ENCODE measurements around the gene WDR55. TPM values are rescaled to one million over a fixed set of nuclear protein-coding genes. Genes with fewer than 3 reads are reported as not detected.

Gene WDR55
- total and polyA plus RNA-seq, 2 of the 8 experiments (the other 6 are each of a cell fraction or from before 2014, with no cell fraction given) = 15.3 to 22.7 TPM

DNA sequence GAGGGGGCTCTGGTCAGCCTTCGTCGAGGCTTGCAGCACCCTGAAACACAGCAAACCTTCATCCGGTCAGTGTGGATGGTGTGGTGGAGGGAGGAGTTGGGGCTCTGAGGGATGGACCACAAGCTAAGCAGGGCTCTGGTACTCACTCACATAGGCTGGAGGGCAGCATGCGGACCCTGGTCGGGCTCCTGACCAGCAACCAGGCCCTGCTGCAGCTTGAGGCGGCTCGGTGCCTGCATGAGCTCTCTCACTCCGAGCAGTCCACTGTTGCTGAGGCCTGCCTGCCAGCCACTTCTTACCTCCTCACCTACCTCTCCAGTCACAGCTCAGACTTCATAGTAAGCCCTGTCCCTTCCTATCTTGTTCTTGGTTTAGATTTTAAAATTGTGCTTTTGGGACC, 23.0 kb upstream of the WDR55 start:
- Histone ChIP-seq H3K14ac (ENCODE audit: insufficient read length) (no peak overlapping the region), H2BK20ac (ENCODE audit: low read length) (no peak overlapping the region), H2AFZ (ENCODE audit: low read length) (no peak overlapping the region), H3K79me2 (ENCODE audit: control insufficient read depth in 1 of 2, insufficient read depth in 2 of 2, low read length in 2 of 2) (peaks cover under 1 to 15% of the 10 kb centered on the region in 2 experiments; a peak in 3 of 4 replicates), H3K4ac (replicated peaks; ENCODE audit: insufficient read length, low read depth, low read length) (no peak overlapping the region), H3K27ac (ENCODE audit: low read depth, low read length) (no peak overlapping the region), H2BK120ac (replicated peaks; ENCODE audit: low read depth, low read length) (no peak overlapping the region), H3K9ac (replicated peaks in 1 of 4; ENCODE audit: extremely low read depth in 1 of 4, low read depth in 3 of 4, low read length in 3 of 4) (no peak overlapping the region), H3K27me3 (replicated peaks in 1 of 4; ENCODE audit: control insufficient read depth in 3 of 4, extremely low read depth in 1 of 4, insufficient read depth in 3 of 4, low read length in 3 of 4) (no peaks in the 10 kb centered on the region), H2BK12ac (ENCODE audit: low read depth, low read length) (no peak overlapping the region), H4K91ac (replicated peaks; ENCODE audit: insufficient read length, low read length) (no peak overlapping the region), H3K56ac (replicated peaks; ENCODE audit: insufficient read length, low read depth, low read length) (no peak overlapping the region), H4K20me1 (replicated peaks in 1 of 2; ENCODE audit: control insufficient read depth in 1 of 2, insufficient read depth in 2 of 2, low read length in 2 of 2) (peaks cover 0 to 3% of the 10 kb centered on the region in 2 experiments), H2BK5ac (ENCODE audit: low read depth, low read length) (no peak overlapping the region), H4K5ac (ENCODE audit: insufficient read length, low read depth, low read length) (no peak overlapping the region), H3K9me3 (ENCODE audit: insufficient read depth in 2 of 2, low read depth in 1 of 2, low read length in 1 of 2) (no peaks in the 10 kb centered on the region), H4K8ac (ENCODE audit: extremely low read depth, insufficient read depth, low read length) (no peak overlapping the region), H3K4me3 (ENCODE audit: extremely low read depth in 1 of 4, insufficient read depth in 2 of 4, low read depth in 3 of 4, low read length in 4 of 4) (no peak overlapping the region), H3K23ac (ENCODE audit: insufficient read length) (no peak overlapping the region), H3K18ac (ENCODE audit: extremely low read depth, low read length) (no peak overlapping the region), H3K4me2 (ENCODE audit: insufficient read depth in 1 of 2, low read depth in 2 of 2, low read length in 2 of 2) (no peak overlapping the region), H3K23me2 (ENCODE audit: low read depth, low read length) (peaks cover 7% of the 10 kb centered on the region; the same call in 1 of the 2 replicates), H3K79me1 (ENCODE audit: low read depth, low read length) (no peaks in the 10 kb centered on the region; the same call in 1 of the 2 replicates), H2BK15ac (ENCODE audit: low read length) (no peak overlapping the region), H3K36me3 (ENCODE audit: control insufficient read depth in 2 of 4, insufficient read depth in 4 of 4, low read length in 3 of 4) (peaks cover 12 to 38% (median 26%) of the 10 kb centered on the region in 4 experiments), H2AK5ac (ENCODE audit: low read depth, low read length) (no peak overlapping the region), H3K4me1 (replicated peaks in 1 of 4; ENCODE audit: control insufficient read depth in 3 of 4, insufficient read depth in 4 of 4, low read length in 3 of 4) (peaks cover 0 to 4% (median 3%) of the 10 kb centered on the region in 4 experiments; a peak in 4 of 7 replicates)
- ChIA-PET CTCF (ENCODE audit: partially characterized antibody) (interaction anchor here (1.1 to 1.8 kb wide), 2 partner anchors 21 to 93 kb away, joined by 4 to 9 read pairs; partner anchors contain the start of gene EIF4EBP3), POLR2A (ENCODE audit: partially characterized antibody) (interaction anchor here (0.9 to 7.9 kb wide), 6 partner anchors 31 to 241 kb away, joined by 4 to 78 read pairs (median 6); partner anchors contain the start of genes DND1, EIF4EBP3, SRA1 and ZMAT2)
- no peak for DNase-seq (ENCODE audit: low read depth in 1 of 2, low spot score in 2 of 2)
- FAIRE-seq = no peak
- TF ChIP-seq TEAD4 (IDR thresholded peaks at IDR 0.05; ENCODE audit: low read depth, low read length) (no peak), CHD2 (IDR thresholded peaks at IDR 0.05; ENCODE audit: low read length) (no peak), CBX8 (IDR thresholded peaks at IDR 0.05; ENCODE audit: borderline replicate concordance, low read depth, low read length) (no peak), NRF1 (IDR thresholded peaks at IDR 0.05; ENCODE audit: low read depth, low read length) (no peak), RBBP5 (IDR thresholded peaks at IDR 0.05; ENCODE audit: borderline replicate concordance, low read depth, low read length) (no peak), EGR1 (IDR thresholded peaks at IDR 0.05; ENCODE audit: borderline replicate concordance, low read depth, low read length) (no peak), SP1 (IDR thresholded peaks at IDR 0.05; ENCODE audit: low read depth, low read length) (no peak), HDAC6 (IDR thresholded peaks at IDR 0.05; ENCODE audit: low read depth, low read length) (no peak), POLR2A (IDR thresholded peaks at IDR 0.05; ENCODE audit: control extremely low read depth in 1 of 2, low read depth in 2 of 2, low read length in 2 of 2) (no peak), CEBPB (IDR thresholded peaks at IDR 0.05; ENCODE audit: low read depth, low read length) (no peak), SIX5 (IDR thresholded peaks at IDR 0.05; ENCODE audit: low read depth, low read length) (no peak), SUZ12 (IDR thresholded peaks at IDR 0.05; ENCODE audit: low read length) (no peak), TBP (IDR thresholded peaks at IDR 0.05; ENCODE audit: low read depth, low read length) (no peak), SAP30 (IDR thresholded peaks at IDR 0.05; ENCODE audit: insufficient read depth, insufficient replicate concordance, low read length) (no peak)
- TF ChIP-seq, protein P1, sequence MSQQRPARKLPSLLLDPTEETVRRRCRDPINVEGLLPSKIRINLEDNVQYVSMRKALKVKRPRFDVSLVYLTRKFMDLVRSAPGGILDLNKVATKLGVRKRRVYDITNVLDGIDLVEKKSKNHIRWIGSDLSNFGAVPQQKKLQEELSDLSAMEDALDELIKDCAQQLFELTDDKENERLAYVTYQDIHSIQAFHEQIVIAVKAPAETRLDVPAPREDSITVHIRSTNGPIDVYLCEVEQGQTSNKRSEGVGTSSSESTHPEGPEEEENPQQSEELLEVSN (IDR thresholded peaks at IDR 0.05) = no peak
- 94% methylated on average over 8 of the region's 8 CpGs; no CpG with 5 or more reads in 1 of the 2 experiments for WGBS, 2 experiments (ENCODE audit: extremely low coverage in 1 of 2, insufficient coverage in 1 of 2, insufficient read length in 1 of 2, insufficient replicate concordance in 2 of 2, low coverage in 1 of 2, low lambda C conversion rate in 2 of 2, missing lambda C conversion rate in 1 of 2)

Measured in H1 (cell line).